Eye (tissue), 1 donor: ENCODE results near the gene ADGRE3.
"Not testable (repeated sequence)": the region's sequence is repeated elsewhere in the genome, so short reads cannot be mapped to it uniquely, and the experiment has no call there.

Experiments
- DNase-seq: peaks from one replicate; pipeline ENCODE4 v3.0.0-alpha.2; 2015

ADGRE3 gene

GRCh38 chr19:14595558-14595957, 79.1 kb downstream of the ADGRE3 start:
- no peak for DNase-seq

GRCh38 chr19:14589433-14589832, 85.2 kb downstream of the ADGRE3 start:
- not testable (repeated sequence) for DNase-seq

- not testable (repeated sequence) for DNase-seq
These were observed 89.5 kb downstream of the ADGRE3 start for GRCh38 chr19:14585187-14585586.

- not testable (repeated sequence) for DNase-seq
These were observed 90.3 kb downstream of the ADGRE3 start for GRCh38 chr19:14584372-14584771.

- DNase-seq: no peak
These were observed 91.7 kb downstream of the ADGRE3 start, which contains the start of gene CLEC17A for GRCh38 chr19:14582894-14583340. Gene CLEC17A, plus strand, starts transcription at chr19:14583084. Its CDS starts 77 bp downstream, at chr19:14583161.

- no peak for DNase-seq
These were observed 93.9 kb downstream of the ADGRE3 start for GRCh38 chr19:14580623-14581237.

- DNase-seq: no peak
These were observed 96.7 kb downstream of the ADGRE3 start for GRCh38 chr19:14577885-14578427.

GRCh38 chr19:14577264-14577663, 97.4 kb downstream of the ADGRE3 start:
- no peak for DNase-seq

- no peak for DNase-seq
These were observed 98.3 kb downstream of the ADGRE3 start for GRCh38 chr19:14576363-14576762.

GRCh38 chr19:14575428-14575980, 99.1 kb downstream of the ADGRE3 start:
- DNase-seq: no peak

GRCh38 chr19:14571695-14572490, 102.8 kb downstream of the ADGRE3 start, which contains the start of gene NDUFB7:
Gene NDUFB7, minus strand, starts transcription at chr19:14572066. Its CDS starts 66 bp downstream, at chr19:14572000.
- peak; percentile 94 for DNase-seq

- DNase-seq: no peak
These were observed 103.6 kb downstream of the ADGRE3 start for GRCh38 chr19:14570864-14571527.
